GM18873 (cell line): ENCODE data around the gene THAP3.
"Not testable (repeated sequence)": the region's sequence is repeated elsewhere in the genome, so short reads cannot be mapped to it uniquely, and the experiment has no call there.

ENCODE experiments used
- ATAC-seq: cut with Tn5 transposase; IDR thresholded peaks from one replicate; pipeline ENCODE4 v1.9.1; 2021; ENCODE audit warnings: mild to moderate bottlenecking, moderate library complexity, moderate number of reproducible peaks; ENCODE audit not compliant: unreplicated experiment, low FRiP score

Gene THAP3

DNA sequence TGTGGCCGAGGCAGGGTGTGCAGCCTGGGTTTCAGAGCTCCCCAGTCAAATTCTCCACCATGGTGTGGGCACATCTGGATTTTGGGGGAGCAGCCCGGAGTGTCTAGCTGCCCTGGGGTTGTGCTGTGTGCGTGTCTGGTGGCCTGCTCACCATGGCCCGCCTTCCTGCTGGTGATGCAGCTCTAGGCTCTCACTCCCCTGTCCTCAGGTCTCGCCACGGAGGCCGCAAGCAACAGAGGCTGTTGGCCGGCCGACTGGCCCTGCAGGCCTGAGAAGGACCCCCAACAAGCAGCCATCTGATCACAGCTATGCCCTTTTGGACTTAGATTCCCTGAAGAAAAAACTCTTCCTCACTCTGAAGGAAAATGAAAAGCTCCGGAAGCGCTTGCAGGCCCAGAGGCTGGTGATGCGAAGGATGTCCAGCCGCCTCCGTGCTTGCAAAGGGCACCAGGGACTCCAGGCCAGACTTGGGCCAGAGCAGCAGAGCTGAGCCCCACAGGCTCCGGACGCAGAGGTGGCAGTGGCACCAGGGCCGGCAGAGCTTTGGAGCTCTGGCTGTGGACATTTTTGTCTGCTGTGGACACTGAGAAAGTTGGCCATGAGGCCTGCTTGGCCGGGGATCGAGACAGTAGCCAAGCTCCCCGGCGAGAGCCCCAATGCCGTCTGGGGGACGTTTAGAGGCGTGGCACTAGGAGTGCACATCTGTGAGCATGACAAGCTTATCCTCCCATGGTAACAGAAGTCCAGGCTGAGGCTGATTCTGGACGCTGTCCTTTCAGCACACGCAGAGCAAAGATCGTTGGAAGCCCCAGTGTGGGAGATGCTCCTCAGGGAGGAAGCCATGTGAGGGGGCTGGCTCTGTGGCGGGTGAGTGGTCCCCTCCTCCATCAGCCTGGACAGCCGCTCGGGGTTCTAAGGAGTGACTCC lies 8.2 kb downstream of the THAP3 start:
- ATAC-seq, result no peak

- ATAC-seq, result no peak
Observed at GRCh38 chr1:6634371-6635052, 9.8 kb downstream of the THAP3 start.

GRCh38 chr1:6635161-6635909 lies 10.7 kb downstream of the THAP3 start:
- ATAC-seq, result no peak

DNA sequence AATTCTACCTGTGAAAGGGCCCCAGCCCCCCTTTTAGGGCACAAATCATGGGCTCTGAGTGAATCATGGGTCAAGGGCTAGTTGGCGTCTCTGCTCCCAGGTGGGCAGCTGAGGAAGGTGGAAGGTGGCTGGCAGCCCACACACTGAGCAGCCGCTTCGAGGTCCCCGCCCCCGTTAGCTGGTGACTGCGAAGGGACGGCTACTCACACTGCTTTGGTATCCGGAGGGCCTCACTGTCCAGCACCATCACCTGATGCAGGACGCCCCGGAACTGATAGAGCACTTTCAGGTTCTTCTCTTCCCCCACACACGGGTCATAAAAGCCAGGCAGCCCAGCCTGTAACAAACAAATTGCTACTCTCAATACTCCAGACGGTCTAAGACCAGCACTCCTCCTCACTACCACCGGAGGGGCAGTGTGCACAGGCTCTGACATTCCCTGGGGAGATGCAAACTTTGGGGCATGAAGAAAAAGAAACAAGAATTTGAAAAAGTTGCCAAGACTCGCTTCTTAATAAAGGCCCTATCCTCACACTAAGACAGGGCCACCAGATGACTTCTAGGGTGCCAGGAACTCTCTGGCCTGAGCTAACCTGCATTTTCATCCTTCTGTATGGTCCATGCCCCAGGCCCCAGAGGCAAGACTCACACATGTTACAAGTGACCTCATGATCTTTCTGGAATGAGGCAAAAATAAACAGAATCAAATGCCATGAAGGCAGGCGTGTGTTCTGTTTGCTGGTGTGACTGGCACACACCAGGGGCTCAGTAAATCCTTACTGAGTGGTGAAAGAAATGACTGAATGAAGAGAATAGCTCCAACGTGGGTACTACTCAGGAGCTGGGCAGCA lies 11.5 kb downstream of the THAP3 start:
- ATAC-seq, result no peak

GRCh38 chr1:6636778-6637177 lies 12.1 kb downstream of the THAP3 start:
- not testable (repeated sequence) for ATAC-seq

GRCh38 chr1:6637770-6638169 lies 13.1 kb downstream of the THAP3 start:
- ATAC-seq, result no peak

- no peak for ATAC-seq
Observed at GRCh38 chr1:6638226-6638625, 13.6 kb downstream of the THAP3 start.

DNA sequence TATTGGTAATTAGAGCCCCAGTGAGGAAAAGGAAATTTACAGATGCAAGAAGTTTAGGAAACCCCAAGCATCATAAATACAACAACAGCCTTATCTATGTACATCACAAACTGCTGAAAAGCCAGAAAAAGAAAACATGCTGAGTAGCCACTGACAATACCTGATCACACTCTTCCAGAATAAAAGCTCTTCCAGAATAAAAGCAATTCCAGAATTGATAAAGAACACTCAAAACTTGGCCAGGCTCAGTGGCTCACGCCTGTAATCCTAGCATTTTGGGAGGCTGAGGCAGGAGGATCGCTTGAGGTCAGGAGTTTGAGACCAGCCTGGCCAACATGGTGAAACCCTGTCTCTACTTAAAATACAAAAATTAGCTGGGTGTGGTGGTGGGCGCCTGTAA lies 16.2 kb downstream of the THAP3 start:
- ATAC-seq, result not testable (repeated sequence)

DNA sequence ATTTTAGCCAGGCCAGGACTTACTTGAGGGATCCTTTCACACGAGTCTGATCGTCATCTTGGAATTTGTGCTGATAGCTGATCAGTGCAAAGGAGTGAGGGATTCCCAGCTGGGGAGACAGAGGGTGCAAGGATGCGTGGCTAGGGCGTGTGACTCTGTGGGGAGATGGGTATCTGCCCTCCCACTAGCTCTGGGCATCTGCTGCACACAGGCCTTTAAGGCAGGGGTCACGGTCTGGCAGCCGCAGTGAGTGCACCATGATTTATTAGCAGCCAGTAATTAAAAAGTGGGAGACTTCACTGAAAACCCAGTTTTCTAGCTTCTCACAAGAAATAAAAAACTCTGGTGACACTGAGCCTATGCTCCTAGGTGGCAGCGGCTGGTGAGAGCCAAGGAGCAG lies 20.4 kb downstream of the THAP3 start:
- ATAC-seq, result no peak

- no peak for ATAC-seq
Observed at GRCh38 chr1:6646499-6647148, 22.0 kb downstream of the THAP3 start.

DNA sequence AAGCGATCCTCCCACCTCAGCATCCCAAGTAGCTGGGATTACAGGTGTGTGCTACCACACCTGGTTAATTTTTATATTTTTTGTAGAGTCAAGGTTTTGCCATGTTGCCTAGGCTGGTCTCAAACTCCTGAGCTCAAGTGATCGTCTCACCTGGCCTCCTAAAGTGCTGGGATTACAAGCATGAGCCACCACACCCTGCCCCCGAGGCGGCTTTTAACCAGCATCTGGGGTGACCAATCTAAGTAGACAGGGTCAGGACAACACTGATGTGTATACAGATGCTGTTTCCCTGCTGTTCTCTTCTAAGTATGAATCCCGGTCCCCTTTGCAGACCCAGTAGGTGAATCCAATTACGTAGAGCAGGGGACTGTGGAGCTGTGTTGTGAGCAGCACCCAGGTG lies 23.9 kb downstream of the THAP3 start:
- ATAC-seq, result no peak

- ATAC-seq, result no peak
Observed at GRCh38 chr1:6651909-6652308, 27.2 kb downstream of the THAP3 start.

DNA sequence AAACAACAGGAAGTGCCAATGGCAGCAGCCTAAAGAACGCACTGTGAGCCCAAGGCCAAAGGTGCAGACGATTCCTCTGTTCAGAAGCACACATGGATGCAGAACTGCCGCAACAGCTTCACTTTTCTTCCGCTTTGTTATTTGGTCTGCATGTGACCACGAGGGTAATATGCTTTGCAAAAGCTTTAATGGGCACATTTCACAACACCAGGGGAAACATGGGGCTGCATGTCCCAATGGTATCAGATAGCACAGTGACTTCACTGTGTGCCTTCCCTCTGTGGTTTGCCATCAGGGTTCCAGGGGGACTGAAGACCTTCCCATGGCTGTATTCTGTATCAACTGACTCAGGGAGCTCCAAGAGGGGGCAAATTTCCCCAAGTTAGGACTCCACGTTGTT lies 28.3 kb downstream of the THAP3 start:
- ATAC-seq, result no peak

DNA sequence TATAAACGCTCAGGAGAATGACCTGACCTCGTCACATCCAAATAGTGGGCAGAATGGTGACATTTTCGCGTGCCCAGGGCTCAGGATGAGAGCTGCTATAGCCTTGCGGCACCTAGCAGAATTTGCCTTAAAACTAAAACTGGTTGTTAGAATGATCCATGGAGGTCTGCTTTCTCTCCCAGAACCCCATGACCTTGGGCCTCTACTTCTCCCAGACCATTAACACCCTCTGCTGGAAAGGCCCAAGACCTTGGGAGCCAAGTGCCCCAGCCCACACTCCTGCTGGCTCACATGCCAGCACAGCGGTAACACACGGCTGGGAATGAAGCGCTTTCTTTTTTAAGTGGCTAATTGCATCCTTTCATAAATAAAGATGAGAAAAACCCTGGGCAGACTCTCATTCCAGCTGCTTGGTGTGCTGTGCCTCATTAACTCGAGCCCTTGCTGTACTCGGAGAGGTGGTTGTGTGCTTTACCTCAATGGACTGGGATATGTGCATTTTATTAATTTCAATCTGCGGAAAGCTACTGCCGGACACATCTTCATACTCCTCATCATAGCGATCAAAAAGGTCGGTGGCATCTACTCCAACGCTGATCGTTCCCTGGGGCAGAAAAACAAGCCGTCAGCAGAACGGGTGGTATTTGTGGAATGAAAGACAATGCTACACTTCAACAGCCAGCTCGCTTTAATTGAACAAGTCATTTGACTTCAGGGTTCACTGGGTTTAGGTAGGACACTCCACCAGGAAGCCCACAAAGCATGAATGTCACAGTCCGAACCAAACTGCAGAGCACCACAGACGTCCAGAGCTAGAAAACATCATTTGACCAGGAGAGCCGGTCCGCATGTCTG lies 29.0 kb downstream of the THAP3 start:
- ATAC-seq, result no peak

- ATAC-seq, result no peak
Observed at GRCh38 chr1:6657138-6657537, 32.5 kb downstream of the THAP3 start.

DNA sequence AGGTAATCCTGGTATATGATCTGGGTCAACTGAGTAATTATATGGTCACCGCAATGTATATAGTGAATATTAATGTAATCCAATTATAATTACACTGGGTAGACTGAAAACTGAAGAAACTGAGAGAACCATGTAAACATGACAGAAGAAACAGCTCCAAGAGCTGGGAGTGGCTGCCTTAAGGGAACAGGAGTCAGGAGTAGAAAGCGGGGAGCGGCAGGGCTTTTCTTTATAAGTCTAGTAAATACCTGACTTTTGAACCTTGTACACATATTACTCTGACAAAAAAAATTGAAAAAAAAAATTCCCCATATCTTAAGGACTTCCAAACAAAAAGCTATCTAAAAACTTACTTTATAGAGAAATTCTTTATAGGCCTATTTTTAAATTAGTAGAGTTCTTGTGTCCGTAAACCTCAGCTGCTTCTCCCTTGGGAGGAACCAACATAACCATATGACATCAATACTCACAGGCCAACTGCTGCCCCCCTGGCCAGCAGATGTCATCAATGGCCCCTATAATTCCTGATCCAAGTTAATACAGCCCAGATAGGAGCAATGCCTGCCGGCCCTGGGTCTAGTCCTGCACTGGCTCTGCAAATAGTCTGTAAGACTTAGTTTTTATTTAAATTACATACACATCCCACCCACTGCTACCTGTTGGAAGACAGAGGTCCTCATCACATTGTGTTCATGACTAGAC lies 33.8 kb downstream of the THAP3 start:
- no peak for ATAC-seq

DNA sequence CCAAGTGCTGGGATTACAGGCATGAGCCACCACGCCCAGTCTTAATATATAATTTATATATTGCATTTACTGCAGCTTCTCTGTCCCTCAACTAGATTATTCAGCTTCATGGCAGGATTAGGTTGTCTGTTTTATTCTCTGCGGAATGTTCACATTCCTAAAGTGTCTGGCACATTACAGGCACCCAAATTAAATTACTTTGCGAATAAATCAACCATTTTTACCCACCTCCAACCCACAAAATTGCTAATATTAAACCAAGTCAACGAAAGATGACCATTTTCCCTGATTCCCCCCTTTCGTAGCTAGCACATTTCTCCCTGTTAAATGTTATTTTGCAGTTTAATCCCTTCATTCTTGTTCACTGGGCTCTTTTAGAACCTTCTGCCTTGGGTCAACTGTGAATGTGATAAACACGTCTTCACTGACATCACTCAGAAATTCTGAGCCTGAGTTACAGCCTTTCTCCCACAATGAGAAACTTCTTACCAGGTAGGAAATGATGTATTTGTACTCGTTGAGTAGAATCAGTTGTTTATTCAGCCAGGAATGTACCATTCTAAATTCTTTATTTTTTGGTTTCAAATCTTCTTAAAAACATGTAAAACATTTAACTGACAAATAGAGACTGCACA lies 35.9 kb downstream of the THAP3 start:
- ATAC-seq, result no peak

DNA sequence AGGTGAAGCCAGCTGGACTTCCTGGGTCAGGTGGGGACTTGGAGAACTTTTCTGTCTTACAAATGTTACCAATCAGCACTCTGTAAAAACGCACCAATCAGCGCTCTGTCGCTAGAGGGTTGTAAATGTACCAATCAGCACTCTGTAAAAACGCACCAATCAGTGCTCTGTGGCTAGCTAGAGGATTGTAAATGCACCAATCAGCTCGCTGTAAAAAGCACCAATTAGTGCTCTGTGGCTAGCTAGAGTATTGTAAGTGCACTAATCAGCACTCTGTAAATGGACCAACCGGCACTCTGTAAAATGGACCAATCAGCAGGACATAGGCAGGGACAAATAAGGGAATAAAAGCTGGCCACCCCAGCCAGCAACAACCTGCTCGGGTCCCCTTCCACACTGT lies 37.8 kb downstream of the THAP3 start:
- ATAC-seq, result not testable (repeated sequence)
